Measurements from ENCODE around the gene CEP44.
"Not testable (repeated sequence)": the region's sequence is repeated elsewhere in the genome, so short reads cannot be mapped to it uniquely, and the experiment has no call there.

CEP44 gene

GRCh38 chr4:174332741-174333493, 49.2 kb downstream of the CEP44 start:
- DNase-seq, result no peak

GRCh38 chr4:174334628-174335027, 50.9 kb downstream of the CEP44 start:
- DNase-seq, result no peak

- no peak for DNase-seq
Observed at GRCh38 chr4:174340714-174341113, 57.0 kb downstream of the CEP44 start.

- no peak for DNase-seq
Observed at GRCh38 chr4:174349156-174349555, 65.4 kb downstream of the CEP44 start.

- no peak for DNase-seq
Observed at GRCh38 chr4:174352061-174352819, 68.5 kb downstream of the CEP44 start.

- DNase-seq, result no peak
Observed at GRCh38 chr4:174357321-174357720, 73.6 kb downstream of the CEP44 start.

GRCh38 chr4:174358410-174358809, 74.7 kb downstream of the CEP44 start:
- DNase-seq, result no peak

- peak; percentile 40 for DNase-seq
Observed at GRCh38 chr4:174358829-174359228, 75.1 kb downstream of the CEP44 start.

GRCh38 chr4:174362340-174362739, 78.6 kb downstream of the CEP44 start:
- no peak for DNase-seq

GRCh38 chr4:174363782-174364181, 80.1 kb downstream of the CEP44 start:
- not testable (repeated sequence) for DNase-seq

- peak; percentile 62 for DNase-seq
Observed at GRCh38 chr4:174365018-174365587, 81.4 kb downstream of the CEP44 start.

GRCh38 chr4:174369985-174370384, 86.3 kb downstream of the CEP44 start:
- DNase-seq, result no peak

GRCh38 chr4:174373821-174374220, 90.1 kb downstream of the CEP44 start:
- DNase-seq, result peak; percentile 8

- no peak for DNase-seq
Observed at GRCh38 chr4:174375422-174375821, 91.7 kb downstream of the CEP44 start.

GRCh38 chr4:174377613-174378012, 93.9 kb downstream of the CEP44 start:
- DNase-seq, result peak; percentile 60

GRCh38 chr4:174378951-174379350, 95.2 kb downstream of the CEP44 start:
- no peak for DNase-seq

- DNase-seq, result not testable (repeated sequence)
Observed at GRCh38 chr4:174380206-174380605, 96.5 kb downstream of the CEP44 start.

- no peak for DNase-seq
Observed at GRCh38 chr4:174380699-174381439, 97.2 kb downstream of the CEP44 start.

GRCh38 chr4:174381440-174381800, 97.7 kb downstream of the CEP44 start:
- DNase-seq, result no peak
